Activated effector memory CD4-positive, alpha-beta T cell treated with Interleukin-2 at 50 U/mL for 16 hours (primary cell): ENCODE data around the gene TENT5A.

Source experiments
- DNase-seq: peaks from one replicate; pipeline ENCODE4 v3.0.0-alpha.2; 2020

Gene TENT5A

DNA sequence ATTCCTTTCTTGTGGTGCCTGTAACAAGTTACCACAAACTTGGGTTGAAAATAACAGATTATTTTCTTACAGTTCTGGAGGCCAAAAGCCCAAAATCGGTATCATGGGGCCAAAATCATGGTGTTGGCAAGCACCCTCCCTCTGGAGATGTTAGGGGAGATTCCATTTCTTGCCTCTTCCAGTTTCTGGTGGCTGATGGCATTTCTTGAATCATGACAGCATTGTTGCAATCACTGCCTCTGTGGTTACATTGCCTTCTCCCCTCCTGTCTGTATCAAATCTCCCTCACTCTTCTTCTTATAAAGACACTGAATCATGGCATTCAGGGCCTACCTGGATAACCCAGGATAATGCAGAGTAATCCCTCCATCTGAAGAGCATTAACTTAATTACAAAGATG lies 17.9 kb upstream of the TENT5A start:
- no peak for DNase-seq

DNA sequence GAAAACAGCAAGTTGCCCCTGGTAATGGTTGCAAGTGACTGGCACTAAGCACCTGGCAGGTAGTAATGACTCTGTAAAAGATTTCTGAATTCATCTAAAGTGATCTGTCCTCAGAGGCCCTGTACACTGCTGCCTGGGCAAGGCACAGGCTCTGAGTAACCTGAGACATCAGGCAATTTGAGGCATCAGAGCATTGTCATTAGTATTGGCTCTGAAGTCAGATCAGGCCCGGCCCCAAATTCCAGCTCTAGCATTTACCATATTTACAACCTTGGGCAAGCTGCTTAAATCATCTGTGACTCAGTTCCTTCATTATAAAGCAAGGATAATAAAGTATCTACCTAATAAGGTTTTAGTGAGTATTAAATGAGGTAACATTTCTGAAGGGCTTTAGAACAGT lies 17.3 kb upstream of the TENT5A start:
- DNase-seq = no peak

DNA sequence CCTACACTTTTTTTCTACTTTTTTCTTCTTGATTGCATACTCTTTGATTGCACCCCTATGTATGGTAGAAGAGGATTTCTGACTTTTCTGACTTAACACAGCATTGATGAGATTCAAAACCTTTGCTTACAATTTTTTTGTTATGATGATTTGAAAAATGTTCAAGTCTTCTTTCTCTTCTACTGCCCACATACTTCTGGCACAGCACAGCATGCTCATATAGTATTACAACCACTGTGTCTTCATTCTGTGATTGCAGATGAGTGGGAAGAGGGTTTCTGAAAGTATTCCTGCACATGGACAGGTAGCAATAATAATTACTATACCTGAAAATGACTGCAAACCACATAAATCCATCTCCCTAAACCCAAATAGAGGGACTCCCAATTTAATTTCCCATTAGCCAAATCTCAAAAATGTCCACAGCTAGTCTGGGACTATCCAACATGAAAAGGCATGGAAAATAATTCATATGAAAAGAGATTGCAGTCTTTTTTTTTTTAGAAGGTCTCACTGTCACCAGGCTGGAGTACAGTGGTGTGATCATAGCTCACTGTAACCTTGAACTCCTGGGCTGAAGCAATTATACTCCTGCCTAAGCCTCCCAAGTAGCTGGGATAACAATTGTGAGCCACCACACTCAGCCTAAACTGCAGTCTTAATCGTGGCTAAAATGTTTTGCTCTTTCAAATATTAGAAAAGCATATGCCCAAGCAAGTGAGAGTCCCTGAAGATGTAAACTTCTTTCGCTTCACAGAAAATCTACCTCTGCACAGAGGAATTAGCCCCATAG lies 15.9 kb upstream of the TENT5A start:
- DNase-seq = no peak

DNA sequence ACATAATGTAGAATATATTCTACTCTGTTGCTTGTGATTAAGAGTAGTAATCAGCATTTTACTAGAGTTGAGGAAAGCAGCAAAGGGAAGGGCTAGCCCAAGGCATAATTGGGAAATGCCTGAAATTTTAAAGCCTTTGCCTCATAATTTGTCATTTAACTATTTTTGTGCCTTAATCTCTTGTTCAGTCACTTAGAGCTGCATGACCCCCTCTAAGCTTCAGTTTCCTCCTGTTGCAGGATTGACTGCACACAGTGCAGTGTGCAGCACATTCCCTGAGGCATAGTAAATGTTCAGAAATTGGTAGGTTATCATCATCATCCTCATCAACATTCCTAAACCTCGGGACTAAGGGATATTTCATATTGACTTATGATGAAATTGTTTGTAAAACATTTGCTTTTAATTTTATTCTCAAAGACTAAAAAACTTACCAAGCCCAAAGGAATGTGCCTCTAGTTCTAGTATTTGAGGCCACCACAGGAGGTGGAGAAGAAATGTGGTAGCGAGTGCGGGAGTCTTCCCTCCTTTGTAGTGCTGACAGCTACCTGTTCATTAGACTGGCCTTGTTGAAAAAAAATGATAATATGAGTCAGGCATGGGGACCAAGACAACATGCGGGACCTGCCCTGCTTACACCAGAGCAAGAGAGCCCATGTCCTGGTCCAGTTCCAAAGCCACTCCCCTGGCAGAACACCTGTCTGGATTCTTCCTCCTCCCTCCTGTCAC lies 14.8 kb upstream of the TENT5A start:
- DNase-seq = no peak

DNA sequence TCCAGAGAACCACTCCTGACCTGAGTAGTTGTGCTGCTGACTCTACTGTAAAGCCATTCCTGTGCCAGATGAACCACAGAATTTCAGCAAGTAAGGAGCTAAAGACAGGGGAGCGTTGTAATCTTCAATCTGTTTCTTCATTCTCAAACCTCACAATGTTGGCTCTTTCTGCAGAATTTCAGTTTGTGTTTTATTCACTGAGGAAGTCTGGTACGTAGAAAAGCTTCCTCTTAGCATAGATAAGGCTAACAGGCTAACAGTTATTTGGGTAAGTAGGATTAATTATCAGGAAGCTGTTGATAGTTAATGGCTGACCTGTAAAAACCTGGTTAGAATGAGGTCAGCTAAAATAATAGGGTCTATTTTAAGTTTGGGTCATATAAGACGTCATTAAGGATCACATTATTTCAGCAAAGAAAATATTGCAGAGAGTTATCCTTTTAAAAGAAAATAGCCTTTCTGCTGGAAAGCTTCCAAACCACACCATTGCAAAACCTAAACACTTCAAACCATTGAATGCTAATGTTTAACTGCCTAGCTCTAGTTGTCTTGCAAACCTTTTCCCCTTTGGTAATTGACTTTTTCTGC lies 14.1 kb upstream of the TENT5A start:
- no peak for DNase-seq

DNA sequence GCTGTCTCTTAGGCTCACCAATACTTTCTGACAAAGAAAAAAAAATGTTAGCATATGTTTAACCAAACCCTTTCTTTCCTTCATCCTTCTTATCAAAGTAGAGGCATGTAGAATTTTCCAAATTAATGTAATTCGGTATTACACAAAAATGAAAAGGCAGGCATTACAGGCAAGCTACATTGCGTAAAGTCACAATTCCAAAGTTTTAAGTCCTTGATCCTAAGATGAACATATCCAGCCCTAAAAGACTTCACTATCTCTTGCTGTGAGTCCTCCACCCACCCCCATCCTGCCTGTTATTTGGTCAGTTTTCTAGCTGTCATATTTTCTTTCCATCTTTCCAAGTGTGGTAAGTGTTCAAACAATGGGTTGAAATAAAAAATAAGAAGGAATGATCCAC lies 12.1 kb upstream of the TENT5A start:
- DNase-seq = no peak

DNA sequence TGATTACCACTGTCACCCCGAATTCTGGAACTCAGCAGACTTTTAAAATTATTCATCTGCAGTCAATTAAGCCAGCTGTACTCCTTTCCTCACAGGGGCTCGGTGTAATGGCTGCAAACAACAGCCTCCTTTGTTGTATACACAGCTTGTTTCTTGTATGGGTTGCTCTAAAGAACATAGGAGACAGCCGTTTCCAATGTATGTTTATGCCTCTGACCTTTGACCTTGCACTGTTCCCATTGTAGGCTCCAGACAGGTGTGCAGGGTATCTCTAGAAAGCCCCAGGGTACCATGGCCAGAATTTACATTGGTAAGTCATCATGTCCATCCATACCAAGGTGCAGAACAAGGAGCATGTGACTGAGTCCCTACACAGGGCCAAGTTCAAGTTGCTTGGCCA lies 11.5 kb upstream of the TENT5A start:
- DNase-seq = no peak

DNA sequence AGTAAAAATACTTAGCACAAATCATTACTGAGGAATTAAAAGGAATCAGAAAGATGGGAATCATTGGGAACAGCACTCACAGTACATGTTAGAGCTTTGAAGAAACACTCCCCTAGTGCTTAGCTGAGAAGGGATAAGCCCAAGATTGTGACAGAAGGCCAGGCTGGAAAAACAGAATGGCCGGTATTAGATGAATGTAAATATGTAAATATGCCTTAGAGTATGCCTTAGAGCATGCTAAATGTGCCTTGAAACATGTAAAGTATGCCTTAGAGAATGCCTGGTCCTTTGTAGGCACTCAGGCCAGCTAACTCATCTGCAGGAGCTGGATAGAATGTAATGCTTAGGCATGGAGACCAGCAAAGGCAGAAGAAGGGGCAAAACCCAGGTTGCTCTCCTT lies 10.6 kb upstream of the TENT5A start:
- DNase-seq = no peak

DNA sequence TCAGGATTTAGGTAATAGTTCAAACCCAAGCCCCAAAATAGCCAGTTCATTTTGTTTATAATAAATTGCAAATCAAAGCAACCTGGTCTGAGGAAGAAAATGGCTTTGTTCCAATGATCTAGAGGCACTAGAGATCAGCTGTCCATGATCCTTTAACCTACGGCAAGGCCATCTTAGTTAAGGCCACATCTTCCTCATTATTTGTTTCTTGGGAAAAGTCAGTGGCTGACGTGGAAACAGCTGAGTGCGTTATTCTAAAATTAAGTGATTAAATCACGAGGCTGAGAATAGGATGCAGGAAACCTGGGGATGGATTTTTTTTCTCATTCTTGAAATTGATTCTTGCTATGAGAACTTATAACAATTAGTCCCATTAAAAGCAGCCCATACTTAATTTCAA lies 10.1 kb upstream of the TENT5A start:
- no peak for DNase-seq

DNA sequence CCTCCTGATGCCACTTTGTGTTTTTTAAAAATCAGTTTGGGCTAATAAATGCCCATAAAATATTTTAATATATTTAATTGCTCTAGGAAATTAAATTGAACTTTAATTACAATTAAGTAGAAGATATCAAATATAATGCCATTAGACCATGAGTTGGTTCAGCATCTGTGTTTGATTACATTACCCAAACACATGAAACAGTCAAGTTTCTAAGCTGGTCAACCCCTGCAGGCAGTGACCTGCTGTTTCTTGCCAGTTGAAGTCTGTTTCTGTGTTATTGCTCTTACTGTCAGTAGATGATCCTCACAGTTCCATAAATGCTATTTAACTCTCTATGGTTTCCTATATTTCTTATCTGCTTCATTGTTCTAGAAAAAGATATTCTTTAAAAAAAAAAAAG lies 9.7 kb upstream of the TENT5A start:
- no peak for DNase-seq

DNA sequence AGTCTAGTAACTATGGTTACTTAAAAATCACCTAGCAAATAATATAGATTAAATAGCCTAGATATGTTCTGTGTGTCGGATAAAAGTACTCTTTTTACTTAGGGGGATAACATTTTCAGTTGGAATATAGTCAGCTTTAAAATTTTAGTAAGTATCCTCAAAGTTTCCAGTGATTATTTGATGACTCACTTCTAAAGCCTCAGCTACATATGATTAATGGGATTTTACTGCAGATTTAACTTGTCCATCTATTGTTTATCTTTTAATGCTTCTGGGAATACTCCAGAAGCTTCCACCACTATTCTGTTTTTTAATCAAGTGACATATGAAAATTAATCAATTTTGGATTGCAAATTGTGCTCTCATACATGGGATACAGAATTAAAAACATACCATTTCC lies 8.7 kb upstream of the TENT5A start:
- no peak for DNase-seq

DNA sequence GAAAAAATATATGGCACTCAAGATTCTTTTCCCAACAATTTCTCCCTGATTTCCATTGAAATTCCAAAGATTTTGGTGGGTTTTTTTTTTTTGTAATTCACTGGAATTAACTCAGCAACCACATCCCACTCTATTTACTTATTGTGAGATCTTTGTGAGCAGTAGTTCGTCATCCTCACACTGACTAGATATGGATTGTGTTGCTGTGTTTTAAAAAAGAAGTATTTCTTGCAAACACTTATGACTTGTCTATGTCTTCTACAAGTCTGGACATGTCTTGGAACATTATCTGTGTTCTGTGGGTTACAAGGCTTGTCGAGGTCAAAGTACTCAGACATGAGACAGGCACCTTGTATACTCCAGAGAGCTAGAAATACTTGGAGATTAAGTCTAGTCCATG lies 7.3 kb upstream of the TENT5A start:
- DNase-seq = no peak

DNA sequence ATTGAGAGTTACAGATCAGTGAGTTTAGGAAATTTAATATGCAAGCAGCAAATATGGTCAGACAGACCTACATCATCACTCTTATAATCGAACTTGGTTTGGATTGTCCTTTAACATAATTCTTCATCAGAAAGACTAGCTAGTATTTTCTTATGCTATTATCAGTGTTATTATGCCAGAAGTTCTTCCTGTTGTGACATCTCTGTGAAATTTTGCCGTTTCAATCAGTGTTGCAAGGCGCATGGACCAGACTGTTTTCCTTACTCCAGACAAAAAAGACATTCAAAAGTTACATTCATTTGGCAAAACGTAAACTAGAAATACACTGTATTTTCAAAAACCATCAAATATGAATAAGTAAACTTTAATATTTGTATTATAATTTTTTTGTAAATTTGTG lies 5.7 kb upstream of the TENT5A start:
- DNase-seq = no peak

DNA sequence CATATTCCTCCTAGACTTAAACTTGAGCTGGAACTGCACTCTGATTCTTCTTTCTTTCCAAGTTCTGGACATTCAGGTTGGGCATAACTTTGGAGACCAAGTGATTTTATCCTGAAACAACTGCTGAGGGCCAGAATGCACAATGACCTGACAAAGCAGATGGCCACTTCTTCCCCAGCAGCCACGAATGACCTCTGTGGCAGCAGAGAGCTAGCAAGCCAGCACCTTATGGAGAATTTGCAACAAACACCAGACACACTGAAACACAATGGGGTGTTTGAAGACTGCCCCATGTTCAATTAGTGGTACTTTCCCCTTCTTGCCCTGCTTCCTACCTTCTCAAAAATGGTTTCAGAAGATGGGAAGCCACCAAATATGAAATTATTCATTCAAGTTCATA lies 4.2 kb upstream of the TENT5A start:
- no peak for DNase-seq

DNA sequence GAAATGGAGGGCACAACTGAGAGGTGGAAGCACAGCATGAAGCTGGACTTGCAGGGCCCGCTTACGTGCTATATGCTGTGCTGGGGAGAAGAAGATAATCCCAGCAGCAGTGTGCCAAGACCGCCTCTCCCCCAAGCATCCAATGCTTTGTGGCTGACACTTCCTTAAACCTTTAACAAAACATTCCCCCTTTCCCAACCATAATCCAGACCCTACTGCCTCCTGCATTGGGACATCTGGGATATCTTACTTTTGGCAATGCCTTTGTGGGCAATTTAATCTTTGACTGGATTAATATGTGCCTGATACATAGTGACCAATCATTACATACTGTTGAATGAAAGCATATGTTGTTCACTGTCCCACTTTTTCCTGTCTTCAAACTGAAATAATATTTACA lies 3.1 kb upstream of the TENT5A start:
- DNase-seq = no peak

DNA sequence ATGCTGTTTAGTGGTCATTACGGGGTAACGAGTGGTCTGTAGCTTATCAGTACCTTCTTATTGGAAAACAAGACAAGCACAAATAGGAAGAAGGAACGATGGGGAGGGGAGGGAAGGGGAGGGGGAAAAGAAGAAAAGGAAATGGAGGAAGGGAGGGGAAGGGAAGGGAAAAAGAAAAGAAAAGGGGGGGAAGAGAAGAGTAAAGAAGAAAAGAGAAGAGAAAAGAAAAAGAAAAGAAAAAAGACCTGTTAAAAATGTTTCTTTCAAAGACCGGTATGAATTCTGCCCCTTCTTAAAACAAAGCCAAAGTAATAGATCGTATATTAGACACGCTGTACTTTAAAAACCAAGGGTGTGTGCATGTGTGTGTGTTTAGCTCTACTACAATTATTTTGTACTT lies 2.4 kb upstream of the TENT5A start:
- DNase-seq = no peak

DNA sequence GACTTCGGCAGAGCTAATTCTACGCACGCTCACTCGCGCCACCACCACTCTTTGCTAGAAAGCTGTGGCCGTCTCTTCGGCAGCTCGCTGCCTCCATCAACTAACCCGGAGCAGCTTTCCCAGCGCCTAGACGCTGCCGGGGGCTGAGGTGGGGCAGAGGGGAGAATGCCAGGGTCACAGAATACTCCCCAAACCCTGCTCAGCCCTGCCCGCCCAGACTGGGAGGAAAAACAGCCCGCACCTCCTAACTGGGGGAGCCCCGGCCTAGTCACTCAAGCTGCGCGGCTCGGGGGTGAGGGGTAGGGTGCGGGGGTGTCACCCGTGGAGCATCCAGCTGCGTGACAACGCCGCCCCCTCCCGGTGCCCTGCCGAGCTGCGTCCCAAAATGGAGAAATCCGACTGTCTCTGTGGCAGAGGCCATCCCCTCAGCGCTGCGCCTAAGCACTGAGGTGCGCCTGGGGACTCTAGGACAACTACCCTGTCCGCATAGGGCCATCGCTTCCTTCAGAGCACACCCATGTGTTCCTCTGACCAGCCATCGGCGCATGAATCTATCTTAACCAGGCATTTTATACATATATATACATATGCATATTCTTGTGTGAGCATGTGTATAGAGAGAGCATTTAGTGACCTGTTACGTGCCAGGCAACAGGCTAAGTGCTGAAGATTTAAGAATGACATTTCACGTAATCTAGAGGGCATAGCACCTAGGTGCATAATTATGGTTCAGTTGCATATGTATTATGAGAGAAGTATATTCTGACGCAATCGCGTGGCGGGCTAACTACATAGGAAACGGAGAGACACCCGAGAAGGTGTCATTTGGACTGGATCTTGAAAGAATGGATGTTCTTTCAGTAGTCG lies 1.5 kb upstream of the TENT5A start:
- DNase-seq = peak; percentile 75

DNA sequence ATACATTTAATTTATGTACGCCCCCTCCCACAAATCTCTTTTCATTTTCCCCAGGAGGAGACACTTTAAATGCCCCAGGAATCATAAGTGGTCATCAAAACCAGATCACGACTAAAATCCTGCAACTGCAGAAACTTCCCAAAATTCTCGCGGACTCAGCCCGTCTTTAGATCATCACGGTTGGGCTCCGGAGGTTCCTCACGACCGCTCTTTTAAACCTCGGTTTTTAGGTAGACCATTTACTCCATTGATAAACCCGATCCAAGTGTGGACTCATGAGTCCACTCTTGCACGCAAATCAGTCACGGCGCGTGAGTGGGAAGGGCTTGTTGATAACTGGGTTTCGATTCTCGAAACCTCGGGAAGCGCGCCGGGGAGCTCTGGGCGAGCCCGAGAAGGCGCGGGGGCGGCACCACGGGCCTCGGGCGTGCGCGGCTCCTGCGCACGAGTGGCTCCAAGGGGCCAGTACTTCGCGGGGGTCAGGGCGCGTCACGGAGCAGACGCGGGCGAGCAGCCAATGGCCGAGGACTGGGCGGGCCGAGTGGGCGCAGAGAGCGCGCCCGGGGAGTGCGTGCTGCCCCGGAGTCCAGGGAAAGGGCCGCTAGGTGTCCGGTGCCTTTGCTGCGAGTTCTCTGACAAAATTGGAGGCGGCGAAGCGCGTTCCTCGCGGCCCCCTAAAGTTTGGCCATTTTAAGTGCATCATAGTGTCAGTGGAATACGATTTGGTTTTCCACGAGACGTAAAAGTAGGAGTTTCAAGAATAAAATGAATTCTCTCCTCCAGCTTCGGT lies 635 bp upstream of the TENT5A start:
- peak; percentile 54 for DNase-seq

DNA sequence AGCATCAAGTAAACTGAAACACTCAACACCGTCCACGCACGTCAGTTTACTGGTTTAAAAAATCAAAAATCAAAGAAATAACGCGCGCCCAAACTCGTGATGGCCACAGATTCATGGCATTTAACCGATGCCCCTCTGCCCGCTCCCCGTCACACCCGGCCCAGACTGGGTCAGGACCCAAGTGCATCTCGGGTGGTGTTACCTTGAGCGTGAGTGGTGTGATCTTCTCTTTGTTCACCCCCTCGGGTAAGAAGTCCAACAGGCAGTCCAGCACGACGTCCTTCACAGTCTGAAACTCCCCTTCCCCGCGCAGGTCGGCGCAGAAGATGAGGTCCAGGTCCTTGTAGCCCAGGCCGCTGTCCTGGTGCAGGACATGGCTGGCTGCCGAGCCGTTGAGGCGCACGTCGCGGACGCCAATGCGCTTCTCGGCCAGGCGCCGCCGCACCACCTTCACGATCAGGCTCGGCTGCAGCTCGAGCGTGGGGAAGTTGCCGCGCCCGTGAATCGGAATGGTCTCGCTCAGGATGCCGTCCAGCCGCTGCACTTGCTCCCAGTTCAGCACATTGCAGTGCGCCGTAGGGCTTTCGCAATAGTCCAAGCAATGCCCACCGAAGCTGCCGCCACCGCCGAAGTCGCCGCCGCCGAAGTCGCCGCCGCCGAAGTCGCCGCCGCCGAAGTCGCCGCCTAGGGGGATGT lies 945 bp downstream of the TENT5A start:
- DNase-seq = peak; percentile 13

DNA sequence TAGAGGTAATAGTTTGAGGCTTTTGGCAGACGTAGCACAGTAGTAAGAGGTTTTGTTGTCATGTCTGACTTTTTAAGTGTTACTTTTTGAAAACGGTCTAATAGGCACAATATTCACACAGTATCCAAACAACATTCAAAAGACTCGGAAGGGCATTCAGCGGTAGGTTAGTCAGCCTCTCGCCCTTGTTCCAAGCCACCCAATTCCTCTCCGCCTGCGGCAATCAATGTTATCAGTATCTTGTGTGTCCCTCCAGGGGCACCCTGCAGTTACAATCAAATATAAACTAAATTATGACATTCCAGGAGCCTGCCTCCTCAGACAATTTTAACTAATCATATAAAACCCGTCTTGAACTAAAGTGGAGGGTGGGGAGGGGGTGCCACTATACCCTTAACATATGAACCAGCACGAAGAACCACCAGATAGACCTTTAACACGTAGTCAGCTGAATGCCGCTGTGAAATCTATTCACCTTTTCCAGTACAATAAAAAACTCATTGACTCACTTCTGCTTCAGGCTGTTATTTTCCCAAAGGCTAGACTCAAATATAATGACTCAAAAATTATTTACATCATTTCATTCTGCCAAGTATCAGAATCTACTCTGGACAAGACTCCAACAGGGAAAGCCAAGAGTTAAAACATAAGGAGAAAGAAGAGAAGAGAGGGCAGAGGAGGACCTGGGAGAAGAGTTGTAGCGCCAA lies 1.6 kb downstream of the TENT5A start:
- no peak for DNase-seq

DNA sequence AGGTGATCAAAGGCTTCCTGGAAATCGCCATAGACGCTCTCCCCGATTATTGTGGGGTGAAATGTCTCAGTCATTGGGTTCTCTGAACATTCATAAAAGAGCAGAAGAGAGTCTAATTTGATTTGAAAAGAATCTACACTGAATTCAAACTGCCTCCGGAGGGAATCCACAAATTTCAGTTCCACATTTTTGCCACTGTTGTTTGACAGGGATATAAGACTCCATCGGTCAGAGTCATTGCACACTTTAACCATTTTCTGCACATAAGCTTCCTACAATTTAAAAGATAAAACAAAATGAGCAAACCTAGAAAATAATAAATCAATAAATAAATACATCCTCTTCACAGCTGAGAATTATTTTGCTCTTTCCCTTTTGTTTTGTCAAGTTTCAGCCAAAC lies 2.3 kb downstream of the TENT5A start:
- DNase-seq = no peak
